Gastroesophageal sphincter (tissue), 2 donors: ENCODE measurements around the gene ABCA1.

Source experiments
- EP300 ChIP-seq: sonication (generic); formaldehyde crosslinking; IDR thresholded peaks from one replicate; pipeline ENCODE4 v1.6.1; 2017; ENCODE audit warnings: antibody characterized with exemption, mild to moderate bottlenecking
- POLR2A ChIP-seq, 2 donors: fragments of 450-650 bp; IDR thresholded peaks; one replicate each; pipeline ENCODE4 v1.6.1; 2017; ENCODE audit warnings: antibody characterized with exemption in 2 of 2, mild to moderate bottlenecking in 2 of 2, moderate library complexity in 1 of 2

DNA sequence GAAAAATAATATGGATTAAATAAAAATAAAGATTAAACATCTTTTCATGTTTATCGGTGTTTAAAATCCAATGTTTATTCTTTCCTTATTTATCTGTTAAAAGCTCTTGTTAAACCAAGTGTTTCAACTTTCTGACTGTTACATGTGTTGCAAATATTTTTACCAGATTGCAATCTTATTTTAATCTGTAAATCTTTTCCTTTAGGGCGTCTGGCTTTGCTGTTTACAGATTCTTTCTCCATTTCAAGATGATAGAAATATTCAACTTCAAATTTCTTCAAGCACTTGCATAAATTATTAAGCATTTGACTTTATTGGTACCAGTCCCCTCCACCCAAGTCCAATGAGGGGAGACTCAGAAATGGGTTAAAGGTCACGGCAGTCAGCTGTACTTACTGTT, 16.9 kb upstream of the ABCA1 start:
- TF ChIP-seq EP300 (no peak), POLR2A (IDR thresholded peaks at IDR 0.05) (no peak)
